Posterior cingulate gyrus (tissue), 11 donors: Measurements from ENCODE around the gene ZNF641.
"Not testable (repeated sequence)": the region's sequence is repeated elsewhere in the genome, so short reads cannot be mapped to it uniquely, and the experiment has no call there.

Source experiments
- DNase-seq, 10 donors: peaks; one replicate each; pipeline versions ENCODE4 v3.0.0 to v3.0.0-alpha.2; 2020 to 2021; ENCODE audit warnings: mixed read lengths in 3 of 10
- intact Hi-C: fragments of 100-400 bp; cut with DNase I; formaldehyde crosslinking; loops from one replicate; pipeline ENCODE4 v1.15.1; 2023

ZNF641 gene

GRCh38 chr12:48336564-48336963 is 14.2 kb downstream of the ZNF641 start:
- no peak for DNase-seq
- intact Hi-C loops = no loop called here

GRCh38 chr12:48336061-48336460 is 14.7 kb downstream of the ZNF641 start:
- no peak for DNase-seq
- intact Hi-C loops = no loop called here

GRCh38 chr12:48334808-48335207 is 15.9 kb downstream of the ZNF641 start:
- intact Hi-C loops = no loop called here
- no peak for DNase-seq

- DNase-seq, intact Hi-C loops: not testable (repeated sequence)
These were observed 17.0 kb downstream of the ZNF641 start for GRCh38 chr12:48333680-48334079.

- intact Hi-C loops = no loop called here
- DNase-seq = no peak
These were observed 19.3 kb downstream of the ZNF641 start for GRCh38 chr12:48331399-48331798.

- intact Hi-C loops = no loop called here
- DNase-seq = peak in 1 of 10 donors; percentile 77
These were observed 21.4 kb downstream of the ZNF641 start for GRCh38 chr12:48329199-48329939.

GRCh38 chr12:48316491-48316890 is 34.2 kb downstream of the ZNF641 start:
- intact Hi-C loops = no loop called here
- no peak for DNase-seq

GRCh38 chr12:48311313-48311712 is 39.4 kb downstream of the ZNF641 start:
- intact Hi-C loops = no loop called here
- DNase-seq = no peak

- intact Hi-C loops = no loop called here
- no peak for DNase-seq
These were observed 43.5 kb downstream of the ZNF641 start for GRCh38 chr12:48307269-48307668.

- intact Hi-C loops = no loop called here
- no peak for DNase-seq
These were observed 45.5 kb downstream of the ZNF641 start for GRCh38 chr12:48305190-48305589.

- DNase-seq = no peak
- intact Hi-C loops = no loop called here
These were observed 48.4 kb downstream of the ZNF641 start for GRCh38 chr12:48302161-48302911.

- intact Hi-C loops = no loop called here
- DNase-seq = no peak
These were observed 49.9 kb downstream of the ZNF641 start for GRCh38 chr12:48300774-48301173.

- intact Hi-C loops = no loop called here
- peak; percentile 46 to 97 (median 80) for DNase-seq
These were observed 54.0 kb downstream of the ZNF641 start for GRCh38 chr12:48296586-48297282.

- intact Hi-C loops = no loop called here
- DNase-seq = no peak
These were observed 58.7 kb downstream of the ZNF641 start for GRCh38 chr12:48292040-48292439.

GRCh38 chr12:48291511-48291910 is 59.2 kb downstream of the ZNF641 start:
- DNase-seq = no peak
- intact Hi-C loops = no loop called here

GRCh38 chr12:48288387-48289268 is 62.1 kb downstream of the ZNF641 start:
- no peak for DNase-seq
- intact Hi-C loops = no loop called here
